ENCODE measurements around the gene TIMM23. TPM values are rescaled to one million over a fixed set of nuclear protein-coding genes. Genes with fewer than 3 reads are reported as not detected.

The TIMM23 gene
- total RNA-seq, 1 experiment from 2014 or later, result 70.1 TPM

DNA sequence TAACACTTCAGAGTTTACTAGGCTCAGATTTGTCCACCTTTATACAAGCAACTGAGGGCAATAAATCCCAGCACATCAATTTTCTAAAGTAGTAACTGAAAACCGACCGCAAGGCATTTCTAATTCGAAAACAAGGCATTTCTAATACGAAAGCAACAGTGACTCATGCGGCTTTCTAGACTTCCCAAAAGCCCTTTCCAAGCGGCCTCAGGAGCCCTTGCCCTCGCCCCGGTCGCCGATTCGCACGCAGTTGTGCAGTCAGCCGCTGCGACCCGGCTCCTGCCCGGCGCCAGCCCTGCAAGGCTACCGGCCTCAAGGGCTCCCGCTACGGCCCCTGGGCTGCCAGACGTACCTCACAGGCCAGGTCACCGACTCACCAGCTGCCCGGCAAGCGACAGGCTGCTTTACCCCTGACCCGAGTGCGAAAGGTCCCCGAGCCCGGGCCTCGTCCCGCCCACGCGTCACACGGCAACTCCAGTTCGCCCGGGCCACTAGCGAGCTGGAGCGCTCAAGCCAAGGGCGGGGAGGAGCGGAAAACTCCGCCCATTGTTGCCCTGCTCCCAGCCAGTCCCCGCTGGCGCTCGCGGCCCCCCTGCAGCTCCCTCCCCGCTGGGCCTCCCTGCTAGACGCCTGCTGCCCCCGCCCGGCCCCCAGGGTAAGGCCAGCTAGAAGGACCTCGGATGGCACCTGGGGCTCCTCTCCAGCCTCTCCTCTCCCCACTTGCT lies 50.9 kb downstream of the TIMM23 start:
- H3K27ac ChIP-seq (ENCODE audit: low read depth, low read length), result peak overlapping the region; percentile 77
- no peak for TF ChIP-seq SIN3A (IDR thresholded peaks at IDR 0.05; ENCODE audit: low read depth)
- peak; percentile 97 for TF ChIP-seq EGR1 (IDR thresholded peaks at IDR 0.05; ENCODE audit: low read depth)
- TF ChIP-seq, protein P1, sequence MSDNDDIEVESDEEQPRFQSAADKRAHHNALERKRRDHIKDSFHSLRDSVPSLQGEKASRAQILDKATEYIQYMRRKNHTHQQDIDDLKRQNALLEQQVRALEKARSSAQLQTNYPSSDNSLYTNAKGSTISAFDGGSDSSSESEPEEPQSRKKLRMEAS (IDR thresholded peaks at IDR 0.05), result peak; percentile 20; the same call in 1 of the 2 replicates
- TF ChIP-seq YY1 (IDR thresholded peaks at IDR 0.05; ENCODE audit: extremely low read depth, insufficient replicate concordance, low read depth, low read length), result peak; percentile 4
- peak; percentile 52 for TF ChIP-seq RAD21 (IDR thresholded peaks at IDR 0.05; ENCODE audit: low read depth)
- TF ChIP-seq, protein P2, sequence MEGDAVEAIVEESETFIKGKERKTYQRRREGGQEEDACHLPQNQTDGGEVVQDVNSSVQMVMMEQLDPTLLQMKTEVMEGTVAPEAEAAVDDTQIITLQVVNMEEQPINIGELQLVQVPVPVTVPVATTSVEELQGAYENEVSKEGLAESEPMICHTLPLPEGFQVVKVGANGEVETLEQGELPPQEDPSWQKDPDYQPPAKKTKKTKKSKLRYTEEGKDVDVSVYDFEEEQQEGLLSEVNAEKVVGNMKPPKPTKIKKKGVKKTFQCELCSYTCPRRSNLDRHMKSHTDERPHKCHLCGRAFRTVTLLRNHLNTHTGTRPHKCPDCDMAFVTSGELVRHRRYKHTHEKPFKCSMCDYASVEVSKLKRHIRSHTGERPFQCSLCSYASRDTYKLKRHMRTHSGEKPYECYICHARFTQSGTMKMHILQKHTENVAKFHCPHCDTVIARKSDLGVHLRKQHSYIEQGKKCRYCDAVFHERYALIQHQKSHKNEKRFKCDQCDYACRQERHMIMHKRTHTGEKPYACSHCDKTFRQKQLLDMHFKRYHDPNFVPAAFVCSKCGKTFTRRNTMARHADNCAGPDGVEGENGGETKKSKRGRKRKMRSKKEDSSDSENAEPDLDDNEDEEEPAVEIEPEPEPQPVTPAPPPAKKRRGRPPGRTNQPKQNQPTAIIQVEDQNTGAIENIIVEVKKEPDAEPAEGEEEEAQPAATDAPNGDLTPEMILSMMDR (IDR thresholded peaks at IDR 0.05 in 2 of 3, conservative IDR thresholded peaks at IDR 0.05 in 1 of 3; ENCODE audit: borderline replicate concordance in 1 of 3, insufficient read depth in 1 of 3, low read depth in 2 of 3, low read length in 2 of 3), result peak in 2 of 3 experiments; percentile 39 to 41; a peak in 4 of 6 replicates
- TF ChIP-seq, protein P3, sequence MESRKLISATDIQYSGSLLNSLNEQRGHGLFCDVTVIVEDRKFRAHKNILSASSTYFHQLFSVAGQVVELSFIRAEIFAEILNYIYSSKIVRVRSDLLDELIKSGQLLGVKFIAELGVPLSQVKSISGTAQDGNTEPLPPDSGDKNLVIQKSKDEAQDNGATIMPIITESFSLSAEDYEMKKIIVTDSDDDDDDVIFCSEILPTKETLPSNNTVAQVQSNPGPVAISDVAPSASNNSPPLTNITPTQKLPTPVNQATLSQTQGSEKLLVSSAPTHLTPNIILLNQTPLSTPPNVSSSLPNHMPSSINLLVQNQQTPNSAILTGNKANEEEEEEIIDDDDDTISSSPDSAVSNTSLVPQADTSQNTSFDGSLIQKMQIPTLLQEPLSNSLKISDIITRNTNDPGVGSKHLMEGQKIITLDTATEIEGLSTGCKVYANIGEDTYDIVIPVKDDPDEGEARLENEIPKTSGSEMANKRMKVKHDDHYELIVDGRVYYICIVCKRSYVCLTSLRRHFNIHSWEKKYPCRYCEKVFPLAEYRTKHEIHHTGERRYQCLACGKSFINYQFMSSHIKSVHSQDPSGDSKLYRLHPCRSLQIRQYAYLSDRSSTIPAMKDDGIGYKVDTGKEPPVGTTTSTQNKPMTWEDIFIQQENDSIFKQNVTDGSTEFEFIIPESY (IDR thresholded peaks at IDR 0.05; ENCODE audit: extremely low read depth, insufficient replicate concordance, low read length), result no peak
- TF ChIP-seq POLR2AphosphoS5 (IDR thresholded peaks at IDR 0.05; ENCODE audit: low read depth, low read length), result peak; percentile 25; the same call in 1 of the 2 replicates
- TF ChIP-seq EZH2 (IDR thresholded peaks at IDR 0.05), result no peak
- no peaks in the 10 kb centered on the region for H3K27me3 ChIP-seq (ENCODE audit: insufficient read depth, low read length)
- peak overlapping the region; percentile 67 for H3K9ac ChIP-seq (ENCODE audit: low read length)
- peak; percentile 74 for DNase-seq (ENCODE audit: low read depth, low spot score)
- intact Hi-C loops (cut with micrococcal nuclease), result loop anchor here (2.0 kb wide), 1 partner anchor 558 kb away; no protein-coding TSS in a partner anchor
- RAD21 ChIA-PET (ENCODE audit: low non-redundant PET in 1 of 2, low total read pairs in 2 of 2, uncharacterized antibody in 2 of 2, unreplicated experiment in 2 of 2), result no interaction called here
- no peaks in the 10 kb centered on the region for H3K36me3 ChIP-seq (ENCODE audit: control insufficient read depth in 1 of 2, insufficient read depth in 2 of 2, low read length in 2 of 2)
- H3K4me2 ChIP-seq (ENCODE audit: low read length), result peak overlapping the region; percentile 82
- H4K20me1 ChIP-seq (ENCODE audit: insufficient read depth), result peaks cover 9% of the 10 kb centered on the region; the same call in 1 of the 2 replicates
- peak overlapping the region; percentile 58 to 63 for H3K4me3 ChIP-seq (replicated peaks in 1 of 2; ENCODE audit: low read depth in 1 of 2, low read length in 2 of 2)
- no peaks in the 10 kb centered on the region for H3K9me3 ChIP-seq (ENCODE audit: control insufficient read depth in 1 of 2, insufficient read depth in 1 of 2, low read depth in 1 of 2, low read length in 2 of 2)
- H3K4me1 ChIP-seq (ENCODE audit: control insufficient read depth in 1 of 2, insufficient read depth in 2 of 2, low read length in 2 of 2), result peaks cover 21 to 37% of the 10 kb centered on the region in 2 experiments
- POLR2A ChIA-PET, result interaction anchor here (0.7 to 0.8 kb wide), 2 partner anchors 10 to 21 kb away, joined by 3 to 5 read pairs; no protein-coding TSS in a partner anchor
- ATAC-seq, result peak; percentile 97
- H2AFZ ChIP-seq (ENCODE audit: low read depth, low read length, poor library complexity, severe bottlenecking), result no peak overlapping the region
- CTCF ChIA-PET, result interaction anchor here (0.8 to 1.2 kb wide), 3 partner anchors 11 to 788 kb away, joined by 3 to 7 read pairs (median 4); no protein-coding TSS in a partner anchor
- H3K79me2 ChIP-seq (ENCODE audit: insufficient read depth, low read length), result peaks cover 94% of the 10 kb centered on the region
- BruUV-seq (replicated peaks), result no TSS peak
- H3K9me2 ChIP-seq (ENCODE audit: insufficient read depth), result no peaks in the 10 kb centered on the region
